ENCODE results near the gene MTF1.
"Not testable (repeated sequence)": the region's sequence is repeated elsewhere in the genome, so short reads cannot be mapped to it uniquely, and the experiment has no call there.

Gene MTF1

GRCh38 chr1:37859507-37860345, at the start of gene MTF1:
Gene MTF1, minus strand, starts transcription at chr1:37859592. Its CDS starts 1,934 bp downstream, at chr1:37857658.
- DNase-seq, result peak; percentile 96

- DNase-seq, result not testable (repeated sequence)
These were observed 49.1 kb upstream of the MTF1 start for GRCh38 chr1:37908531-37908930.

GRCh38 chr1:37907416-37908125, 48.2 kb upstream of the MTF1 start:
- not testable (repeated sequence) for DNase-seq

- not testable (repeated sequence) for DNase-seq
These were observed 47.2 kb upstream of the MTF1 start for GRCh38 chr1:37906591-37906990.

- DNase-seq, result no peak
These were observed 46.3 kb upstream of the MTF1 start for GRCh38 chr1:37905727-37906126.

- not testable (repeated sequence) for DNase-seq
These were observed 44.5 kb upstream of the MTF1 start for GRCh38 chr1:37903921-37904320.

GRCh38 chr1:37902983-37903382, 43.6 kb upstream of the MTF1 start:
- no peak for DNase-seq

GRCh38 chr1:37901893-37902225, 42.5 kb upstream of the MTF1 start:
- DNase-seq, result no peak

GRCh38 chr1:37901191-37901892, 42.0 kb upstream of the MTF1 start:
- no peak for DNase-seq

GRCh38 chr1:37897563-37897962, 38.2 kb upstream of the MTF1 start:
- DNase-seq, result not testable (repeated sequence)

GRCh38 chr1:37893673-37894072, 34.3 kb upstream of the MTF1 start:
- DNase-seq, result no peak

GRCh38 chr1:37892151-37893047, 33.0 kb upstream of the MTF1 start:
- no peak for DNase-seq

- DNase-seq, result no peak
These were observed 31.1 kb upstream of the MTF1 start for GRCh38 chr1:37890378-37891014.

- no peak for DNase-seq
These were observed 28.8 kb upstream of the MTF1 start for GRCh38 chr1:37888022-37888700.

GRCh38 chr1:37884145-37884544, 24.8 kb upstream of the MTF1 start:
- DNase-seq, result no peak

GRCh38 chr1:37883671-37884070, 24.3 kb upstream of the MTF1 start:
- DNase-seq, result no peak

GRCh38 chr1:37879865-37880264, 20.5 kb upstream of the MTF1 start:
- no peak for DNase-seq

- no peak for DNase-seq
These were observed 18.7 kb upstream of the MTF1 start for GRCh38 chr1:37878071-37878470.

GRCh38 chr1:37875833-37876232, 16.4 kb upstream of the MTF1 start:
- no peak for DNase-seq

- DNase-seq, result no peak
These were observed 13.3 kb upstream of the MTF1 start for GRCh38 chr1:37872692-37873091.

GRCh38 chr1:37868466-37868865, 9.1 kb upstream of the MTF1 start:
- no peak for DNase-seq

GRCh38 chr1:37867784-37868183, 8.4 kb upstream of the MTF1 start:
- DNase-seq, result no peak
